Stimulated activated CD8-positive, alpha-beta memory T cell treated with anti-CD3 and anti-CD28 coated beads, Interleukin-12 subunit alpha, Interleukin-12 subunit beta, amount 100 ng/mL, for 4 hours (primary cell): ENCODE results near the gene YBX1.
"Not testable (repeated sequence)": the region's sequence is repeated elsewhere in the genome, so short reads cannot be mapped to it uniquely, and the experiment has no call there.

Experiments used
- DNase-seq: peaks from one replicate; pipeline ENCODE4 v3.0.0-alpha.2; 2020; ENCODE audit warnings: low read depth

YBX1 gene

GRCh38 chr1:42681741-42682483 is at the start of gene YBX1:
Gene YBX1 (plus strand): TSS chr1:42682418. CDS start chr1:42682566, 148 bp downstream.
- peak; percentile 88 for DNase-seq

DNA sequence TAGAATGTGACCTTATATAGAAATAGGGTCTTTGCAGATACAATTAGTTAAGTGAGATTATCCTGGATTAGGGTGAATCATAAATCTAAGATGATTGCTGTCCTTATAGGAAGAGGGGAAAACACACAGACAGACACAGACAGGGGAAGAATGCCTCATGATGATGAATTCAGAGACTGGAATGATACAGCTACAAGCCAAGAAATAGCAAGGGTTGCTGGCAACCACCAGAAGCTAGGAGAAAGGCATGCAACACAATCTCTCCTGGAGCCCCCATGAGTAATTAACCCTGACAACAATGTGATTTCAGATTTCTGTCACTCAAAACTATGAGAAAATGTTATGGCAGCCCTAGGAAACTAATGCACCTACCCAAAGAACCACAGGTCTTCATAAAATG is 43.1 kb upstream of the YBX1 start:
- no peak for DNase-seq

DNA sequence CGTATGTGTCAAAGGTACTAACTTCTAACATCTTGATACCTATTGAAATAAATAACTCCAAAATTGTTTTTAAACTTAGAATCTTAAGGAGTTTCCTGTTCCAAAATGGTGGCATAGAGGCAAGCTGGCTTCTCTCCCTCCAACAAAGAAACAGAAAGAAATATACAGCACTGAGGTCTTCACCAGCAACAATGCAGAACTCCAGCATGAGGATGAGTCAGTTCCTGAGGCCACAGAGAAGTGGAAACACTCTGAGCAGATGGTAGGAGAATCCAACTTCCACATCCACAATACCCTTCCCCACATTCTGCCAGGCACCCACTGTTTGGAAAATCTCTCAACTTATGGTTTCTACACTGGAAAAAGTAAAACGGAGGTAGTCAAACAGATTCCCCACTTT is 36.2 kb upstream of the YBX1 start:
- no peak for DNase-seq

- DNase-seq, result no peak
These were observed 25.0 kb upstream of the YBX1 start for GRCh38 chr1:42657201-42657600.

DNA sequence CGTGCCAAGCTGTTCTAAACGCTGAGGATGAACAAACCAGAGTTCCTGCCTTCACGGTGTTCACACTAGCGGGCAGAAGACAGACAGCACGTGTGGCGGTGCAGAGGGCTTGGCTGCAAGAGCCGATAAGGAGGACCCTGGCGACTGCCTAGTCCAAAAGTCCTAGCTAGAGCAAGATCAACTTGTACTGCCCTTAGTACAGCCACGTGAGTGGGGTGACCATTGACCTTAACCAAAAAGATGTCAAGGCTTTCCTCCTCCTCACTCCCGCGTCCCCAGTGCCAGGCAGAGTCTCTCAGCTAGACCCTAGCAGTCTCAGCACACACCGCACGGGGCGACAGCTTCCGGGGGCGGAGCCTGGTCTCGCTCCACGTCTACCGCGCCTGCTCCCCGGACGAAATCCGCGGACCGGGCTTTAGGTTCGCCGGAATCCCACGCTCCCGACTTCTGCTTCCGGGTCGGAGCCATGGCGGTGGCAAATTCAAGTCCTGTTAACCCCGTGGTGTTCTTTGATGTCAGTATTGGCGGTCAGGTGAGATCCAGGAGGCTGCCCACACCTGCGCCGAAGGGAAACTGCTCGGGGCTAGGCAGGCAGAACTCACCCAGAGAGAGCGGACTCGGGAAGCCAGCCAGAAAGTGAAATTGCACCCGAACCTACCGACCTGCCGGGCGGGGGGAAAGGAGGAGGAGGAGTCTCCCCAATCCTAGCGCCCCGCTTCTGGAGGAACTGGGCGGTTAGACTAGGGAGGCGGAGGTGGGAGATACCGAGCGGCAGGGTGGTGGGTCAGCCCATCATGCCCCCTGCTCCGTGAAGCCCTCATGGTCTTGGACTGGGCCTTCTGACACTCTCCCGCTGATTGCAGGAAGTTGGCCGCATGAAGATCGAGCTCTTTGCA is 24.0 kb upstream of the YBX1 start, which contains the start of gene PPIH:
PPIH (plus strand) TSS at position 443 of the 896 bp plus-strand sequence; CDS start at position 467, 24 bp downstream.
- DNase-seq, result peak; percentile 91

DNA sequence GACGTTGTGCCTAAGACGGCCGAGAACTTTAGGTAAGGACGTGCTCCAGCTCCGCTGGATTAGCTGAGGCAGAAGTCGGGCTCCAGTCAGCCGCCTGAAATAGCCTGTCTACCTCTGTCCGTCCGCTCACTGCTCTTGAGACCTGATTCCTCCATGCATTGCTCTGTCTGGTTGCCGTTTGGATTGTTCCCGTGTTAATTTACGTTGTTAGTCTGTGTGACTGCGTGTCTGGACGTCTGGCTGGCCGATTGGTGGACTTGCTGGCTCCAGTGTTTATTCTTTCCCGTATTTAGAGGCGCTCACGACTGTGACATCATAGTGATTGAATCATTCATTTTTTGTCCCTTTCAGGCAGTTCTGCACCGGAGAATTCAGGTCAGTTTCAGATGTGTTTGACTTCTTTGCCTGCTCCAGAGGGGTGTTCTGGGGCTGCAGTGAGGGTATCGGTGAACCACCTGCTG is 23.3 kb upstream of the YBX1 start:
- DNase-seq, result no peak

DNA sequence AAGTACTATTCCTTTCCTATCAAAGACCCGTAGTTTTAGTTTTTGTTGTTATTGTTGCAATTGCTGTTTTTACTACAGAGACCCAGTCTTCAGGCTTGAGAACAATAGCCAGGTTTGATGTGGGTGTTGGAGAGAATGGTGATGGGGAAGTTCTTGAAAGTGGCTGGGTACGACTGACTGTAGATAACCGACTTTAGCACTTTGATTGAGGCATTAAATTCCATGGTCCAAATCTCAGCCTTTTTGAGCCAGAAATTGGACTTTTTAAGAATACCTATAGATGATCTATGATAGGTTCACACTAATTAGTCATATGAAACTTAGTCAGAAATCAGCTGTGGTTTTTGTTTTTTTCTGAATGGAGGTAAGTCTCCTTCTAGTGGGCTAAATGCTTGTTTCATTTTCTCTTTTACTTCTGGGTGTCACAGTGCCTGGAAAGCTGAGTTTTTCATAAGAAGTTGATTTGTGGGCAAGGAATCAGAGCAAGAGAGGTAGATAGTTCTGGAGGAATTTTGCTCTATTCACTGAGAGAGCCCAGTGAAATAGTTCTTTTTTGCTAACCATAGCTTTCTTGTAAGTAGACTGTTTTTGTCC is 21.2 kb upstream of the YBX1 start:
- no peak for DNase-seq

DNA sequence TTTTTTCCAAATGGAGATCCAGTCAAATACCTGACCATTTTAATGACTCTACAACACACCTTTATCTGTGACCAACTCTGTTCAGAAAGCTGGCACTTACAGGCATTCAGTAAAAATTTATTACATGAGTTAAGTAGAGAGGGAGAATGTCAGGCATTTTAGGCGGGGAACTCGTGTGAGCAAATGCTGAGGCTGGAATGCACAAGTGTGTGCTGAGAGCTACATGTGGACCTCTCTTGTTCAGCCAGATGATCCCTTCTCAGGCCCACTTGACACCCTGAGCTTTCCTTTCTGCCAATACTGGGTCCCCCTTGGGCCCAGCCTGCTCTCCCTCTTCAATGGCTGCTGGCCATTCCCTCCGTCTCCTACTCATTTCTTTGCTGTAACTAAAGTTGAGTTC is 12.3 kb upstream of the YBX1 start:
- DNase-seq, result no peak

GRCh38 chr1:42670425-42670824 is 11.8 kb upstream of the YBX1 start:
- no peak for DNase-seq

GRCh38 chr1:42674214-42674613 is 8.0 kb upstream of the YBX1 start:
- DNase-seq, result no peak

- DNase-seq, result no peak
These were observed 7.5 kb upstream of the YBX1 start for GRCh38 chr1:42674682-42675081.

- DNase-seq, result no peak
These were observed 6.8 kb upstream of the YBX1 start for GRCh38 chr1:42675467-42675866.

DNA sequence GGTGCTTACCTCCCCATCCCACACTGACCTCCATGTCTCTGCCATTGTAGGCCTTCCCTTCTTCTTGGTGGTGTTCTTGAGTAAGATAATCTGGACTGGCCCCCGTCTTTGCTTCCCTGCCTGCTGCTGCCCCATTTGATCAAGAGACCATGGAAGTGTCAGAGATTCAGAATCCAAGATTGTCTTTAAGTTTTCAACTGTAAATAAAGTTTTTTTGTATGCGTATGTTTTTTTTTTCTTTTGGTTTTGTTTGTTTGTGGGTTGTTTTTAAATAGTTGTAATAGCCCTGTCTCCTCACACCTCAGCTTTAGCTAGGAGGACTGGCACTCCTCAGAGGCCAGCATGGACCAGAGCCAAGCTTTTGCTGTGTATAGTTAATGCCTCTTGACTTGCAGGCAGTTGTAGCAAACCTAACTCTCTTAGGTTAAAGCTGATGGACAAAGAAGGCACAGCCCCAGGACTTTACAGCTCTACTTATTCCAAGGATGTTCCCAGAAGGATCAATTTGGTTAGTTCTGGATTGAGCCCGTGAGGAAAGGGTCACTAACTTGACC is 5.6 kb upstream of the YBX1 start:
- no peak for DNase-seq

DNA sequence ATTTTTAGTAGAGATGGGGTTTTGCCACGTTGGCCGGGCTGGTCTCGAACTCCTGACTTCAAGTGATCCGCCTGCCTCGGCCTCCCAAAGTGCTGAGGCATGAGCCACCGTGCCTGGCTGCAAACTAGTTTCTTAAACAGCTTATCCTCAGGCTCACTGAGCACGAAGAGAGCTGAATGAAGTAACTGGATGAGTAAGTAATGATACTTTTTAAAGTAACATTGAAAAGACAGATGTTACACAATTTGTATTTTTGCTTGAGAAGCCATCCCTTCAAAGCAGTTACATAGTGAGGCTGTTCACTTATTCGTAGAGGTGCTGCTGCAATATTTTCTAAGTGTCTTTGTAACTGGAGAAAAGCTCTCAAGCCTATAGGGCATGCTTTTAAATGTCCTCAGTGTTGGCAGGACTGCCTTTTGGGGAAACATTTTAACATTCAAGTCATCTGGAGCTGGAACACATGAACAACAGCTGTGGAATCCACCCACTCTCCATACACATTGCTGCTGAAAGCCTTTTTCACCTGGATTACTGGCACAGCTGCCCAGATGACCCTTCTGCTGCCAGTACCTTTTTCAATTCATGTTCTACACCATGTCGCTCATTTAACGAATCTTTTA is 2.7 kb upstream of the YBX1 start:
- DNase-seq, result no peak

DNA sequence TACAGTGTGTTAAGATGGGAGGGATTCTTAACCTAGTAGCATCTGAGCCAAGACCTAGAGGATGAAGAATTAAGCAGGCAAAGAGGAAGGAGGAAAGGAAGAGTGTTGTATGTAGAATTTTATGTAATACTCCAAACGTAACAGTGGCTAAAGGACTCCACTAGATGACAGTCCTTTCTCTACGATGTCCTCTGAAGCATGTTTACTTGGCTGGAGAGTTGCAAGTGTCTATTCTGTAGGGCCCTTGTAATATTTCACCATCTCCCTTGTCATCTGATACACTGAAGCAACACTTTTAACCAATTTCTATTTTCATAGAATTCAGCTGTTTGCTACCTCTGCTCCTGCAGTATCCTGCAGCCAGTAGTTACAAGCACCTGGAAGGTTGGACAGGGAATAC is 2.2 kb upstream of the YBX1 start:
- DNase-seq, result no peak

GRCh38 chr1:42680921-42681683 is 1.1 kb upstream of the YBX1 start:
- no peak for DNase-seq

GRCh38 chr1:42682484-42682738 is 193 bp downstream of the YBX1 start:
- DNase-seq, result not testable (repeated sequence)

- DNase-seq, result peak; percentile 55
These were observed 717 bp downstream of the YBX1 start for GRCh38 chr1:42682739-42683531.

GRCh38 chr1:42684139-42684538 is 1.9 kb downstream of the YBX1 start:
- DNase-seq, result no peak

GRCh38 chr1:42686418-42686817 is 4.2 kb downstream of the YBX1 start:
- no peak for DNase-seq

GRCh38 chr1:42689912-42690311 is 7.7 kb downstream of the YBX1 start:
- DNase-seq, result no peak
